Effector memory CD8-positive, alpha-beta T cell (primary cell): ENCODE data around the gene SOD2.
"Not testable (repeated sequence)": the region's sequence is repeated elsewhere in the genome, so short reads cannot be mapped to it uniquely, and the experiment has no call there.

Source experiments
- ATAC-seq: fragments of 150-1000 bp; cut with Tn5 transposase; replicated peaks from 2 replicates; pipeline ENCODE4 v1.10.0; 2021; ENCODE audit warnings: mild to moderate bottlenecking, moderate library complexity
- DNase-seq, 3 experiments: peaks; one replicate each; pipeline ENCODE4 v3.0.0; 2021
- H3K27ac Mint-ChIP-seq, 2 donors: one replicate each; pipeline ENCODE4 v1.8.0; 2022; ENCODE audit warnings: mild to moderate bottlenecking in 2 of 2, mixed read lengths in 2 of 2, moderate library complexity in 2 of 2
- H3K27me3 Mint-ChIP-seq, 2 donors: one replicate each; pipeline ENCODE4 v1.8.0; 2022; ENCODE audit warnings: mixed read lengths in 2 of 2
- H3K36me3 Mint-ChIP-seq: one replicate; pipeline ENCODE4 v1.8.0; 2022; ENCODE audit warnings: mild to moderate bottlenecking, moderate library complexity, mixed read lengths; ENCODE audit not compliant: insufficient read depth
- H3K4me1 Mint-ChIP-seq, 2 donors: one replicate each; pipeline ENCODE4 v1.8.0; 2022; ENCODE audit warnings: low read depth in 2 of 2, mixed read lengths in 2 of 2
- H3K4me3 Mint-ChIP-seq, 2 donors: one replicate each; pipeline ENCODE4 v1.8.0; 2022; ENCODE audit warnings: mild to moderate bottlenecking in 2 of 2, mixed read lengths in 2 of 2, moderate library complexity in 2 of 2
- H3K9me3 Mint-ChIP-seq, 2 donors: one replicate each; pipeline ENCODE4 v1.8.0; 2022; ENCODE audit warnings: mixed read lengths in 2 of 2

Gene SOD2

GRCh38 chr6:159663368-159663889, 29.6 kb downstream of the SOD2 start:
- not testable (repeated sequence) for DNase-seq, ATAC-seq, H3K4me1 Mint-ChIP-seq, H3K36me3 Mint-ChIP-seq, H3K27me3 Mint-ChIP-seq, H3K27ac Mint-ChIP-seq, H3K9me3 Mint-ChIP-seq, H3K4me3 Mint-ChIP-seq

- DNase-seq, H3K4me3 Mint-ChIP-seq, H3K36me3 Mint-ChIP-seq, H3K9me3 Mint-ChIP-seq, ATAC-seq, H3K27ac Mint-ChIP-seq, H3K4me1 Mint-ChIP-seq, H3K27me3 Mint-ChIP-seq: not testable (repeated sequence)
Measured at GRCh38 chr6:159661977-159662376, 31.1 kb downstream of the SOD2 start.

GRCh38 chr6:159655409-159655988, 37.5 kb downstream of the SOD2 start:
- Mint-ChIP-seq H3K27me3 (no peaks in the 10 kb centered on the region), H3K27ac (no peak overlapping the region), H3K36me3 (peaks cover 5% of the 10 kb centered on the region), H3K4me3 (no peak overlapping the region), H3K9me3 (no peaks in the 10 kb centered on the region), H3K4me1 (no peaks in the 10 kb centered on the region)
- DNase-seq, result no peak
- ATAC-seq, result no peak

GRCh38 chr6:159654483-159655098, 38.5 kb downstream of the SOD2 start:
- peaks cover 0 to 1% of the 10 kb centered on the region in 2 donors for H3K4me1 Mint-ChIP-seq
- no peaks in the 10 kb centered on the region for H3K9me3 Mint-ChIP-seq
- DNase-seq (no peak), ATAC-seq (no peak)
- H3K27ac Mint-ChIP-seq, result no peak overlapping the region
- H3K4me3 Mint-ChIP-seq, result no peak overlapping the region
- H3K27me3 Mint-ChIP-seq, result no peaks in the 10 kb centered on the region
- peaks cover 5% of the 10 kb centered on the region for H3K36me3 Mint-ChIP-seq

DNA sequence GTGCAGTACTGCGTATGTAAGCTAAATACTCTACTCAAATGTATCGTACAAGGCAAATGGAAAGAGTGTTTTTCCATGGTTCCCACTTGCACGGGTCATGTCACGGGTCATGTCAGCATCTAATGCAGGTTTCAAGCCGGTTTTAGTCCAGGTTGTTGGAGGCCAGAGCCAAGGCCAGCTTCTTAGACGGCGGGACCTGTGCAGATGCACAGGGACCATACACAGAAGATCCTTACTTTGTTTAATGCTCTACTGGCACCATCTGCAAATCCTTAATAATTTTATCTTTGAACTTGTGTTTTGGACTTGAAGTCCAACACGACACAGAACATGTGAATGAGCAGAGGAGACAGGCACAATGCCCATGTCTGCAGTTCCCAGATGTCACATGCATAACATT, 42.7 kb downstream of the SOD2 start:
- Mint-ChIP-seq H3K27ac (no peak overlapping the region), H3K4me3 (no peak overlapping the region), H3K9me3 (no peaks in the 10 kb centered on the region), H3K36me3 (peaks cover 3% of the 10 kb centered on the region), H3K27me3 (no peaks in the 10 kb centered on the region), H3K4me1 (peaks cover 9 to 12% of the 10 kb centered on the region in 2 donors)
- DNase-seq (no peak), ATAC-seq (no peak)

DNA sequence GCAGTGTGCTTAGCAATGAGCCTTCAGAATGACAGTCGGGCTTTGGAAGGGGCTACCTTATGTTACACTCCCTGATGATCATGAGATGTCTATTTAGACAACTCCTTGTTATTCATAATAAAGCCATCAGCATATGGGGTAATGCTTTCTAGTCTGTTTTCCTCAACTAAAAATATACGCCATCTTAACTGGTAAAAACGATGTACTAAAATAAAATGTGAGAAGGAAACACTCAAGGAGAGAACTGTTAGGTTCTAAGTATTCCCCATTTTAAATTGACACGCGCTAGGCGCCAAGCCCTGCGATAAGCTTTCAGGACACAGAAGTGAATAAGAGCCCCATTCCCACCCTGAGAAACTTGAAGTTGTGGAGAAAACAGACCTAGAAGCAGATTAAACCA, 43.6 kb downstream of the SOD2 start:
- no peaks in the 10 kb centered on the region for H3K36me3 Mint-ChIP-seq
- H3K27me3 Mint-ChIP-seq, result no peaks in the 10 kb centered on the region

GRCh38 chr6:159646733-159647132, 46.3 kb downstream of the SOD2 start:
- H3K9me3 Mint-ChIP-seq, result no peaks in the 10 kb centered on the region
- DNase-seq (no peak), ATAC-seq (no peak)
- H3K4me3 Mint-ChIP-seq, result no peak overlapping the region
- H3K27ac Mint-ChIP-seq, result peak overlapping the region in 1 of 2 donors; percentile 79
- H3K27me3 Mint-ChIP-seq, result no peaks in the 10 kb centered on the region
- H3K4me1 Mint-ChIP-seq, result peaks cover 9 to 12% of the 10 kb centered on the region in 2 donors
- H3K36me3 Mint-ChIP-seq, result no peaks in the 10 kb centered on the region

More for the DNA sequence above, 43.6 kb downstream of the SOD2 start:
- Mint-ChIP-seq H3K4me1 (peaks cover 9 to 12% of the 10 kb centered on the region in 2 donors), H3K4me3 (no peak overlapping the region), H3K27ac (no peak overlapping the region), H3K9me3 (no peaks in the 10 kb centered on the region)
- DNase-seq (no peak), ATAC-seq (no peak)

GRCh38 chr6:159646116-159646515, 46.9 kb downstream of the SOD2 start:
- Mint-ChIP-seq H3K4me3 (no peak overlapping the region), H3K4me1 (peaks cover 9 to 12% of the 10 kb centered on the region in 2 donors), H3K27ac (peak overlapping the region in 1 of 2 donors; percentile 79), H3K27me3 (no peaks in the 10 kb centered on the region), H3K9me3 (no peaks in the 10 kb centered on the region), H3K36me3 (no peaks in the 10 kb centered on the region)
- DNase-seq, result no peak
- ATAC-seq, result no peak

DNA sequence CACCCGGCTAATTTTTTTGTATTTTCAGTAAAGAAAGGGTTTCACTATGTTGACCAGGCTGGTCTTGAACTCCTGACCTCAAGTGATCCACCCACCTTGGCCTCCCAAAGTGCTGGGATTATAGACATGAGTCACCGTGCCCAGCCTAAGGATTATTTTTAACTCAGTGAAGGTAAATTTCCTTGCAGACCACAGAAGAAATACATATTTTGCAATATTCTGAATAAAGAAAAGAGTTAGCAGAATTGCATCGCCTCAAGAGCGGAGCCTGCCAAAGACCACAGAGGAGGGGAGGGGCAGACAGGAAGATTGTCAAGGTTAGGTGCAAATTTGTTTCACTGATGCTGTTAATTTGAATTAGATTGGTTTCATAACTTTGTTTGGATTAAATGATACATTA, 47.4 kb downstream of the SOD2 start:
- Mint-ChIP-seq H3K36me3 (no peaks in the 10 kb centered on the region), H3K4me3 (no peak overlapping the region), H3K27me3 (no peaks in the 10 kb centered on the region), H3K27ac (no peak overlapping the region), H3K4me1 (peaks cover 9 to 12% of the 10 kb centered on the region in 2 donors), H3K9me3 (no peaks in the 10 kb centered on the region)
- ATAC-seq, result no peak
- DNase-seq, result no peak
